ENCODE measurements around the gene PGBD5. TPM values are rescaled to one million over a fixed set of nuclear protein-coding genes. Genes with fewer than 3 reads are reported as not detected.

The PGBD5 gene
- polyA plus RNA-seq, 3 donors: 0.44 TPM; not detected in 2

GRCh38 chr1:230384380-230385157 lies 41.6 kb downstream of the PGBD5 start:
- no peak overlapping the region for H3K27ac Mint-ChIP-seq
- DNase-seq: no peak
- peaks cover 2 to 13% (median 5%) of the 10 kb centered on the region in 7 donors for H3K9me3 Mint-ChIP-seq
- no peaks in the 10 kb centered on the region for H4K20me1 ChIP-seq (ENCODE audit: insufficient read depth, low read length)
- H3K4me1 ChIP-seq (ENCODE audit: control insufficient read depth in 1 of 2, insufficient read depth in 2 of 2, low read length in 2 of 2): no peaks in the 10 kb centered on the region
- H3K4me2 ChIP-seq (replicated peaks; ENCODE audit: extremely low read depth, low read length, poor library complexity, severe bottlenecking): no peak overlapping the region
- H3K4me1 Mint-ChIP-seq: no peaks in the 10 kb centered on the region
- no peak overlapping the region for H3K4me3 ChIP-seq (replicated peaks in 1 of 3; ENCODE audit: low read depth in 2 of 3, low read length in 3 of 3)
- H3K27me3 Mint-ChIP-seq (ENCODE audit: low read depth in 3 of 3): peaks cover 7 to 12% (median 9%) of the 10 kb centered on the region in 3 donors
- H3K79me2 ChIP-seq (ENCODE audit: insufficient read depth, low read length): no peaks in the 10 kb centered on the region
- H3K27ac ChIP-seq (ENCODE audit: low read depth in 1 of 2, low read length in 2 of 2): no peak overlapping the region
- TF ChIP-seq CTCF (IDR thresholded peaks at IDR 0.05): no peak
- peaks cover 5 to 7% of the 10 kb centered on the region in 2 donors for H3K9me3 ChIP-seq (replicated peaks in 1 of 2; ENCODE audit: control insufficient read depth in 1 of 2, insufficient read depth in 1 of 2, low read length in 2 of 2)
- no peak overlapping the region for H2AFZ ChIP-seq (ENCODE audit: insufficient read depth, low read depth, low read length, poor library complexity, severe bottlenecking)
- no peaks in the 10 kb centered on the region for H3K36me3 Mint-ChIP-seq
- 100% methylated on average over 2 of the region's 17 CpGs for WGBS (ENCODE audit: insufficient coverage)
- intact Hi-C loops (cut with micrococcal nuclease): no loop called here
- no peak overlapping the region for H3K9ac ChIP-seq (ENCODE audit: insufficient read depth, low read length, poor library complexity, severe bottlenecking)
- no peaks in the 10 kb centered on the region for H3K27me3 ChIP-seq (ENCODE audit: control insufficient read depth in 2 of 2, insufficient read depth in 2 of 2, low read length in 2 of 2)
- no peaks in the 10 kb centered on the region for H3K36me3 ChIP-seq (replicated peaks in 1 of 2; ENCODE audit: control insufficient read depth in 1 of 2, insufficient read depth in 2 of 2, low read length in 2 of 2)
- no peak overlapping the region for H3K4me3 Mint-ChIP-seq

GRCh38 chr1:230383425-230383824 lies 42.7 kb downstream of the PGBD5 start:
- H2AFZ ChIP-seq (ENCODE audit: insufficient read depth, low read depth, low read length, poor library complexity, severe bottlenecking): no peak overlapping the region
- H3K9me3 ChIP-seq (replicated peaks in 1 of 2; ENCODE audit: control insufficient read depth in 1 of 2, insufficient read depth in 1 of 2, low read length in 2 of 2): peaks cover 13 to 19% of the 10 kb centered on the region in 2 donors
- H3K27me3 ChIP-seq (ENCODE audit: control insufficient read depth in 2 of 2, insufficient read depth in 2 of 2, low read length in 2 of 2): no peaks in the 10 kb centered on the region
- H3K4me1 ChIP-seq (ENCODE audit: control insufficient read depth in 1 of 2, insufficient read depth in 2 of 2, low read length in 2 of 2): no peaks in the 10 kb centered on the region
- no peaks in the 10 kb centered on the region for H4K20me1 ChIP-seq (ENCODE audit: insufficient read depth, low read length)
- H3K9ac ChIP-seq (ENCODE audit: insufficient read depth, low read length, poor library complexity, severe bottlenecking): no peak overlapping the region
- no peak overlapping the region for H3K4me3 ChIP-seq (replicated peaks in 1 of 3; ENCODE audit: low read depth in 2 of 3, low read length in 3 of 3)
- H3K4me2 ChIP-seq (replicated peaks; ENCODE audit: extremely low read depth, low read length, poor library complexity, severe bottlenecking): no peak overlapping the region
- Mint-ChIP-seq H3K4me3 (no peak overlapping the region), H3K4me1 (no peaks in the 10 kb centered on the region), H3K9me3 (peaks cover 9 to 18% (median 14%) of the 10 kb centered on the region in 7 donors), H3K27ac (peak overlapping the region in 1 of 7 donors; percentile 32), H3K36me3 (no peaks in the 10 kb centered on the region), H3K27me3 (ENCODE audit: low read depth in 3 of 3) (peaks cover 7 to 16% (median 10%) of the 10 kb centered on the region in 3 donors)
- H3K79me2 ChIP-seq (ENCODE audit: insufficient read depth, low read length): no peaks in the 10 kb centered on the region
- 71% methylated on average over 1 of the region's 5 CpGs for WGBS (ENCODE audit: insufficient coverage)
- DNase-seq: no peak
- no peak overlapping the region for H3K27ac ChIP-seq (ENCODE audit: low read depth in 1 of 2, low read length in 2 of 2)
- TF ChIP-seq CTCF (IDR thresholded peaks at IDR 0.05): no peak
- intact Hi-C loops (cut with micrococcal nuclease): no loop called here
- no peaks in the 10 kb centered on the region for H3K36me3 ChIP-seq (replicated peaks in 1 of 2; ENCODE audit: control insufficient read depth in 1 of 2, insufficient read depth in 2 of 2, low read length in 2 of 2)

Data from CD14-positive monocyte (primary cell).